Neural cell (in vitro differentiated cells): ENCODE measurements around the gene NRCAM. TPM values are rescaled to one million over a fixed set of nuclear protein-coding genes. Genes with fewer than 3 reads are reported as not detected.

ENCODE experiments used
- H2AFZ ChIP-seq: fragments of 200-600, 300-800 bp; sonication (generic), shearing (Covaris generic); 2 replicates; pipeline ENCODE4 v1.6.0; 2014; ENCODE audit warnings: low read depth, mild to moderate bottlenecking, antibody characterized with exemption, low read length, moderate library complexity
- H3F3A ChIP-seq: fragments of 200-600 bp; shearing (Covaris generic); 2 replicates; pipeline ENCODE4 v1.6.1; 2016; ENCODE audit warnings: mild to moderate bottlenecking, moderate library complexity, mixed read lengths, antibody characterized with exemption, low read length; ENCODE audit not compliant: insufficient read depth, poor library complexity, severe bottlenecking
- H3K27ac ChIP-seq: fragments of 200-600, 300-800 bp; sonication (generic), shearing (Covaris generic); 2 replicates; pipeline ENCODE4 v1.5.1; 2014; ENCODE audit warnings: mild to moderate bottlenecking, low read length, moderate library complexity
- H3K27me3 ChIP-seq: fragments of 300-800, 200-600 bp; sonication (generic), shearing (Covaris generic); 2 replicates; pipeline ENCODE4 v1.6.0; 2014; ENCODE audit warnings: mild to moderate bottlenecking, low read depth, low read length, moderate library complexity; ENCODE audit not compliant: insufficient read depth
- H3K36me3 ChIP-seq: fragments of 300-800, 200-600 bp; sonication (generic), shearing (Covaris generic); 2 replicates; pipeline ENCODE4 v1.5.1; 2014; ENCODE audit warnings: mild to moderate bottlenecking, antibody characterized with exemption, low read length, moderate library complexity; ENCODE audit not compliant: insufficient read depth
- H3K4me2 ChIP-seq: fragments of 300-800, 200-600 bp; sonication (generic), shearing (Covaris generic); 2 replicates; pipeline ENCODE4 v1.6.0; 2014; ENCODE audit warnings: mild to moderate bottlenecking, low read length
- H3K4me3 ChIP-seq: fragments of 300-800, 200-600 bp; sonication (generic), shearing (Covaris generic); 2 replicates; pipeline ENCODE4 v1.5.1; 2014; ENCODE audit warnings: mild to moderate bottlenecking, low read length, moderate library complexity
- H3K79me2 ChIP-seq: fragments of 200-600 bp; shearing (Covaris generic); replicated peaks from 2 replicates; pipeline ENCODE4 v1.6.0; 2014; ENCODE audit warnings: mild to moderate bottlenecking, low read length, moderate library complexity; ENCODE audit not compliant: insufficient read depth
- H3K9ac ChIP-seq: fragments of 300-800, 200-600 bp; sonication (generic), shearing (Covaris generic); 2 replicates; pipeline ENCODE4 v1.6.1; 2016; ENCODE audit warnings: mild to moderate bottlenecking, low read length, mixed read lengths
- H3K9me2 ChIP-seq: fragments of 200-600 bp; shearing (Covaris generic); 2 replicates; pipeline ENCODE4 v1.6.1; 2016; ENCODE audit warnings: mild to moderate bottlenecking, low read length, mixed read lengths; ENCODE audit not compliant: insufficient read depth
- H3K9me3 ChIP-seq: fragments of 200-600, 300-800 bp; sonication (generic), shearing (Covaris generic); 2 replicates; pipeline ENCODE4 v1.6.1; 2016; ENCODE audit warnings: mild to moderate bottlenecking, mixed run types, low read length, moderate library complexity, mixed read lengths
- H4K20me1 ChIP-seq: fragments of 200-600 bp; shearing (Covaris generic); 2 replicates; pipeline ENCODE4 v1.6.1; 2016; ENCODE audit warnings: mild to moderate bottlenecking, mixed run types; ENCODE audit not compliant: insufficient read depth
- EP300 ChIP-seq: fragments of 450-650 bp; conservative IDR thresholded peaks from 2 replicates; pipeline ENCODE4 v1.6.1; 2014; ENCODE audit warnings: antibody characterized with exemption, mild to moderate bottlenecking, moderate library complexity; ENCODE audit not compliant: poor library complexity, severe bottlenecking
- EZH2 ChIP-seq: fragments of 200-600, 300-800 bp; shearing (Covaris generic), sonication (generic); IDR thresholded peaks from 2 replicates; pipeline ENCODE4 v1.6.1; 2014; ENCODE audit warnings: antibody characterized with exemption, low read length, borderline replicate concordance, mild to moderate bottlenecking; ENCODE audit not compliant: insufficient read depth, poor library complexity, severe bottlenecking
- MXI1 ChIP-seq: fragments of 450-650 bp; conservative IDR thresholded peaks from 2 replicates; pipeline ENCODE4 v1.6.1; 2014; ENCODE audit warnings: antibody characterized with exemption, mild to moderate bottlenecking; ENCODE audit not compliant: poor library complexity, severe bottlenecking
- POLR2AphosphoS5 ChIP-seq: IDR thresholded peaks from 2 replicates; pipeline ENCODE4 v1.6.1; 2012
- RAD21 ChIP-seq: fragments of 450-650 bp; conservative IDR thresholded peaks from 2 replicates; pipeline ENCODE4 v1.6.1; 2014; ENCODE audit warnings: antibody characterized with exemption, mild to moderate bottlenecking, moderate library complexity
- SMC3 ChIP-seq: fragments of 450-650 bp; conservative IDR thresholded peaks from 2 replicates; pipeline ENCODE4 v1.6.1; 2014; ENCODE audit warnings: antibody characterized with exemption, mild to moderate bottlenecking, moderate library complexity; ENCODE audit not compliant: poor library complexity
- TAF1 ChIP-seq: IDR thresholded peaks from 2 replicates; pipeline ENCODE4 v1.6.1; 2012; ENCODE audit warnings: low read depth
- polyA plus RNA-seq: library from polyadenylated mRNA; depleted of rRNA; stranded (reverse); fragments of >200 nt; gene quantifications from 2 replicates; pipeline ENCODE4 v1.2.3, GENCODE V29; 2014
- TF ChIP-seq, protein P1 (sequence below): IDR thresholded peaks from 2 replicates; pipeline ENCODE4 v1.6.1; 2012; ENCODE audit warnings: borderline replicate concordance
- TF ChIP-seq, protein P2 (sequence below): fragments of 450-650 bp; IDR thresholded peaks from 2 replicates; pipeline ENCODE4 v1.5.1; 2014; ENCODE audit warnings: antibody characterized with exemption, mild to moderate bottlenecking, moderate library complexity; ENCODE audit not compliant: poor library complexity, severe bottlenecking

NRCAM gene
- polyA plus RNA-seq, 1 donor from 2014 or later = 90.9 TPM

DNA sequence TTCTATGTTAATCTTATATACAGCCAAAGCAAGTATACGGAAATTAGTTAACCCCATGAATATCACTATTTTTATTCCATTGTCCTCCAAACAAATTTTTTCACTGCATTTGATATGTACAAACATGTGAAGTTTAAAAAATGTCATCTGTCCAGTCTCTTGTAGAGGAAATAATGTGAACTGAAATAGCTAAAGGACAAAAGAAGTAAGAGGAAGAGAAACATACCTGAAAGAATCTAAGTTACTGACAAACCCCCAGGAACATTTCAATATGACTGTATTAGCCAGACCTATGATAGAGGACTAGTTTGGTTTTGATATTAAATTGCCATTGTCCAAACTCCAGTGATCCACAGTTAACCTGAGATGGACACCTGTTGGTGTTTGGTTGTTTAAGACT is 80.6 kb downstream of the NRCAM start:
- Histone ChIP-seq H3K27me3 (no peaks in the 10 kb centered on the region), H3K79me2 (peaks cover 24% of the 10 kb centered on the region), H4K20me1 (no peaks in the 10 kb centered on the region), H3K36me3 (no peaks in the 10 kb centered on the region), H3K9ac (no peak overlapping the region), H3K9me3 (peaks cover 3% of the 10 kb centered on the region), H3K9me2 (no peaks in the 10 kb centered on the region), H3K4me3 (no peak overlapping the region), H3K27ac (no peak overlapping the region), H3F3A (no peaks in the 10 kb centered on the region), H2AFZ (no peak overlapping the region), H3K4me2 (no peak overlapping the region)
- TF ChIP-seq MXI1 (no peak), TAF1 (no peak)
- TF ChIP-seq, protein P1, sequence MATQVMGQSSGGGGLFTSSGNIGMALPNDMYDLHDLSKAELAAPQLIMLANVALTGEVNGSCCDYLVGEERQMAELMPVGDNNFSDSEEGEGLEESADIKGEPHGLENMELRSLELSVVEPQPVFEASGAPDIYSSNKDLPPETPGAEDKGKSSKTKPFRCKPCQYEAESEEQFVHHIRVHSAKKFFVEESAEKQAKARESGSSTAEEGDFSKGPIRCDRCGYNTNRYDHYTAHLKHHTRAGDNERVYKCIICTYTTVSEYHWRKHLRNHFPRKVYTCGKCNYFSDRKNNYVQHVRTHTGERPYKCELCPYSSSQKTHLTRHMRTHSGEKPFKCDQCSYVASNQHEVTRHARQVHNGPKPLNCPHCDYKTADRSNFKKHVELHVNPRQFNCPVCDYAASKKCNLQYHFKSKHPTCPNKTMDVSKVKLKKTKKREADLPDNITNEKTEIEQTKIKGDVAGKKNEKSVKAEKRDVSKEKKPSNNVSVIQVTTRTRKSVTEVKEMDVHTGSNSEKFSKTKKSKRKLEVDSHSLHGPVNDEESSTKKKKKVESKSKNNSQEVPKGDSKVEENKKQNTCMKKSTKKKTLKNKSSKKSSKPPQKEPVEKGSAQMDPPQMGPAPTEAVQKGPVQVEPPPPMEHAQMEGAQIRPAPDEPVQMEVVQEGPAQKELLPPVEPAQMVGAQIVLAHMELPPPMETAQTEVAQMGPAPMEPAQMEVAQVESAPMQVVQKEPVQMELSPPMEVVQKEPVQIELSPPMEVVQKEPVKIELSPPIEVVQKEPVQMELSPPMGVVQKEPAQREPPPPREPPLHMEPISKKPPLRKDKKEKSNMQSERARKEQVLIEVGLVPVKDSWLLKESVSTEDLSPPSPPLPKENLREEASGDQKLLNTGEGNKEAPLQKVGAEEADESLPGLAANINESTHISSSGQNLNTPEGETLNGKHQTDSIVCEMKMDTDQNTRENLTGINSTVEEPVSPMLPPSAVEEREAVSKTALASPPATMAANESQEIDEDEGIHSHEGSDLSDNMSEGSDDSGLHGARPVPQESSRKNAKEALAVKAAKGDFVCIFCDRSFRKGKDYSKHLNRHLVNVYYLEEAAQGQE = no peak

- TF ChIP-seq, protein P2, sequence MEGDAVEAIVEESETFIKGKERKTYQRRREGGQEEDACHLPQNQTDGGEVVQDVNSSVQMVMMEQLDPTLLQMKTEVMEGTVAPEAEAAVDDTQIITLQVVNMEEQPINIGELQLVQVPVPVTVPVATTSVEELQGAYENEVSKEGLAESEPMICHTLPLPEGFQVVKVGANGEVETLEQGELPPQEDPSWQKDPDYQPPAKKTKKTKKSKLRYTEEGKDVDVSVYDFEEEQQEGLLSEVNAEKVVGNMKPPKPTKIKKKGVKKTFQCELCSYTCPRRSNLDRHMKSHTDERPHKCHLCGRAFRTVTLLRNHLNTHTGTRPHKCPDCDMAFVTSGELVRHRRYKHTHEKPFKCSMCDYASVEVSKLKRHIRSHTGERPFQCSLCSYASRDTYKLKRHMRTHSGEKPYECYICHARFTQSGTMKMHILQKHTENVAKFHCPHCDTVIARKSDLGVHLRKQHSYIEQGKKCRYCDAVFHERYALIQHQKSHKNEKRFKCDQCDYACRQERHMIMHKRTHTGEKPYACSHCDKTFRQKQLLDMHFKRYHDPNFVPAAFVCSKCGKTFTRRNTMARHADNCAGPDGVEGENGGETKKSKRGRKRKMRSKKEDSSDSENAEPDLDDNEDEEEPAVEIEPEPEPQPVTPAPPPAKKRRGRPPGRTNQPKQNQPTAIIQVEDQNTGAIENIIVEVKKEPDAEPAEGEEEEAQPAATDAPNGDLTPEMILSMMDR = no peak
- TF ChIP-seq, protein P1 = no peak
- TF ChIP-seq POLR2AphosphoS5 = no peak
- TF ChIP-seq SMC3 = no peak
- no peak for TF ChIP-seq EP300
- no peak for TF ChIP-seq MXI1
- no peak for TF ChIP-seq TAF1
- TF ChIP-seq RAD21 = no peak
- TF ChIP-seq EZH2 = no peak
- Histone ChIP-seq H3K79me2 (peaks cover 26% of the 10 kb centered on the region), H3K4me2 (no peak overlapping the region), H4K20me1 (no peaks in the 10 kb centered on the region), H3K9me3 (peaks cover 3% of the 10 kb centered on the region), H3K36me3 (no peaks in the 10 kb centered on the region), H3K27me3 (no peaks in the 10 kb centered on the region), H3K9me2 (no peaks in the 10 kb centered on the region), H3K27ac (no peak overlapping the region), H3K4me3 (no peak overlapping the region), H2AFZ (no peak overlapping the region), H3K9ac (no peak overlapping the region), H3F3A (no peaks in the 10 kb centered on the region)
Observed at GRCh38 chr7:108374899-108375298, 81.3 kb downstream of the NRCAM start.
